MM.1S (cell line): ENCODE measurements around the gene AMIGO3.

Experiments
- DNase-seq: peaks from one replicate; pipeline ENCODE4 v3.0.0-alpha.2; 2015
- H2AFZ ChIP-seq: fragments of 300-600 bp; sonication (generic); 2 replicates; pipeline ENCODE4 v1.6.0; 2016; ENCODE audit warnings: antibody characterized with exemption, low read length
- H3F3A ChIP-seq: fragments of 300-600 bp; sonication (generic); 2 replicates; pipeline ENCODE4 v1.6.1; 2016; ENCODE audit warnings: mild to moderate bottlenecking, antibody characterized with exemption, low read length, moderate library complexity, mixed read lengths; ENCODE audit not compliant: insufficient read depth
- H3K27ac ChIP-seq: fragments of 300-600 bp; sonication (generic); 2 replicates; pipeline ENCODE4 v1.5.1; 2016; ENCODE audit warnings: mild to moderate bottlenecking, low read length
- H3K27me3 ChIP-seq: fragments of 300-600 bp; sonication (generic); replicated peaks from 2 replicates; pipeline ENCODE4 v1.6.0; 2016; ENCODE audit warnings: low read length; ENCODE audit not compliant: insufficient read depth
- H3K36me3 ChIP-seq: fragments of 300-600 bp; sonication (generic); replicated peaks from 2 replicates; pipeline ENCODE4 v1.6.1; 2016; ENCODE audit warnings: mild to moderate bottlenecking, low read length, mixed read lengths; ENCODE audit not compliant: insufficient read depth
- H3K4me1 ChIP-seq: fragments of 300-600 bp; sonication (generic); 2 replicates; pipeline ENCODE4 v1.6.1; 2016; ENCODE audit warnings: low read length, mixed read lengths
- H3K4me2 ChIP-seq: fragments of 300-600 bp; sonication (generic); 2 replicates; pipeline ENCODE4 v1.6.0; 2016; ENCODE audit warnings: low read depth, low read length
- H3K4me3 ChIP-seq: fragments of 300-600 bp; sonication (generic); 2 replicates; pipeline ENCODE4 v1.5.1; 2016; ENCODE audit warnings: low read length, mixed read lengths
- H3K79me2 ChIP-seq: fragments of 300-600 bp; sonication (generic); 2 replicates; pipeline ENCODE4 v1.6.1; 2016; ENCODE audit warnings: mixed run types, low read length, mixed read lengths
- H3K9ac ChIP-seq: fragments of 300-600 bp; sonication (generic); 2 replicates; pipeline ENCODE4 v1.6.1; 2016; ENCODE audit warnings: low read length, mixed read lengths
- H3K9me2 ChIP-seq: fragments of 300-600 bp; sonication (generic); replicated peaks from 2 replicates; pipeline ENCODE4 v1.6.1; 2016; ENCODE audit warnings: mild to moderate bottlenecking, low read length, mixed read lengths; ENCODE audit not compliant: insufficient read depth
- H3K9me3 ChIP-seq: fragments of 300-600 bp; sonication (generic); replicated peaks from 2 replicates; pipeline ENCODE4 v1.6.1; 2016; ENCODE audit warnings: mild to moderate bottlenecking, low read length, mixed read lengths; ENCODE audit not compliant: insufficient read depth
- H4K20me1 ChIP-seq: fragments of 300-600 bp; sonication (generic); 2 replicates; pipeline ENCODE4 v1.6.1; 2016; ENCODE audit warnings: mild to moderate bottlenecking, low read length, moderate library complexity, mixed read lengths; ENCODE audit not compliant: insufficient read depth
- CTCF ChIP-seq: fragments of 300-600 bp; sonication (generic); IDR thresholded peaks from 2 replicates; pipeline ENCODE4 v1.5.1; 2016; ENCODE audit warnings: antibody characterized with exemption, low read length, mixed read lengths
- EZH2 ChIP-seq: fragments of 300-600 bp; sonication (generic); optimal IDR thresholded peaks from 2 replicates; pipeline ENCODE3; 2017; ENCODE audit warnings: low read depth, mild to moderate bottlenecking, antibody characterized with exemption, low read length, mixed read lengths
- EZH2phosphoT487 ChIP-seq: fragments of 300-600 bp; sonication (generic); IDR thresholded peaks from 2 replicates; pipeline ENCODE4 v1.6.1; 2018; ENCODE audit warnings: antibody characterized with exemption, low read length

Gene AMIGO3

GRCh38 chr3:49721896-49722781 is 2.7 kb upstream of the AMIGO3 start:
- no peak overlapping the region for H2AFZ ChIP-seq
- peaks cover 16% of the 10 kb centered on the region for H3F3A ChIP-seq
- H4K20me1 ChIP-seq, result no peaks in the 10 kb centered on the region
- TF ChIP-seq EZH2phosphoT487, result no peak
- TF ChIP-seq EZH2, result no peak
- no peak for TF ChIP-seq CTCF
- peak overlapping the region; percentile 100; the same call in 1 of the 2 replicates for H3K9ac ChIP-seq
- no peaks in the 10 kb centered on the region for H3K27me3 ChIP-seq
- no peaks in the 10 kb centered on the region for H3K9me3 ChIP-seq
- no peak overlapping the region; the same call in 1 of the 2 replicates for H3K27ac ChIP-seq
- peaks cover 29% of the 10 kb centered on the region for H3K79me2 ChIP-seq
- no peaks in the 10 kb centered on the region for H3K36me3 ChIP-seq
- peak overlapping the region; percentile 79 for H3K4me2 ChIP-seq
- H3K4me1 ChIP-seq, result peaks cover 14% of the 10 kb centered on the region
- no peaks in the 10 kb centered on the region for H3K9me2 ChIP-seq
- H3K4me3 ChIP-seq, result peak overlapping the region; percentile 99
- DNase-seq, result no peak

- no peak for TF ChIP-seq EZH2
- TF ChIP-seq EZH2phosphoT487, result no peak
- no peak for TF ChIP-seq CTCF
- Histone ChIP-seq H3K4me2 (no peak overlapping the region), H3K36me3 (no peaks in the 10 kb centered on the region), H3K27ac (no peak overlapping the region), H3K4me1 (peaks cover 14% of the 10 kb centered on the region), H3K9ac (no peak overlapping the region), H3K4me3 (no peak overlapping the region), H2AFZ (no peak overlapping the region), H3K79me2 (peaks cover 29% of the 10 kb centered on the region), H3F3A (peaks cover 16% of the 10 kb centered on the region), H4K20me1 (no peaks in the 10 kb centered on the region), H3K9me2 (no peaks in the 10 kb centered on the region), H3K27me3 (no peaks in the 10 kb centered on the region), H3K9me3 (no peaks in the 10 kb centered on the region)
- no peak for DNase-seq
Measured at GRCh38 chr3:49721596-49721895, 2.1 kb upstream of the AMIGO3 start.

GRCh38 chr3:49720855-49721595 is 1.5 kb upstream of the AMIGO3 start:
- no peak overlapping the region for H2AFZ ChIP-seq
- H4K20me1 ChIP-seq, result no peaks in the 10 kb centered on the region
- H3K9me3 ChIP-seq, result no peaks in the 10 kb centered on the region
- no peak overlapping the region for H3K27ac ChIP-seq
- TF ChIP-seq EZH2phosphoT487 (no peak), CTCF (no peak), EZH2 (no peak)
- peaks cover 16% of the 10 kb centered on the region for H3F3A ChIP-seq
- no peak overlapping the region for H3K4me3 ChIP-seq
- H3K4me2 ChIP-seq, result no peak overlapping the region
- peaks cover 29% of the 10 kb centered on the region for H3K79me2 ChIP-seq
- H3K36me3 ChIP-seq, result no peaks in the 10 kb centered on the region
- DNase-seq, result no peak
- H3K4me1 ChIP-seq, result peaks cover 14% of the 10 kb centered on the region
- no peaks in the 10 kb centered on the region for H3K9me2 ChIP-seq
- no peak overlapping the region for H3K9ac ChIP-seq
- H3K27me3 ChIP-seq, result no peaks in the 10 kb centered on the region
